Kidney epithelial cell (primary cell): ENCODE data around the gene CCN5. TPM values are rescaled to one million over a fixed set of nuclear protein-coding genes. Genes with fewer than 3 reads are reported as not detected.
"Not testable (repeated sequence)": the region's sequence is repeated elsewhere in the genome, so short reads cannot be mapped to it uniquely, and the experiment has no call there.

Source experiments
- DNase-seq: peaks from one replicate; pipeline ENCODE4 v3.0.0-alpha.2; 2010; ENCODE audit warnings: low read depth
- H3K27me3 ChIP-seq: 2 replicates; pipeline ENCODE4 v1.6.0; 2011; ENCODE audit warnings: low read length; ENCODE audit not compliant: control insufficient read depth, insufficient read depth
- H3K36me3 ChIP-seq: 2 replicates; pipeline ENCODE4 v1.5.1; 2011; ENCODE audit warnings: low read length; ENCODE audit not compliant: control insufficient read depth, insufficient read depth
- H3K4me3 ChIP-seq: 2 replicates; pipeline ENCODE4 v1.5.1; 2011; ENCODE audit warnings: low read depth, mild to moderate bottlenecking, control low read depth, low read length
- total RNA-seq: library from RNA; depleted of rRNA; stranded (reverse); fragments of >200 nt; gene quantifications from 2 replicates; pipeline ENCODE4 v1.2.3, GENCODE V29; 2015
- TF ChIP-seq, protein P1 (sequence below): IDR thresholded peaks from 2 replicates; pipeline ENCODE4 v1.5.1; 2011; ENCODE audit warnings: mild to moderate bottlenecking, moderate library complexity, low read length, control low read depth, inconsistent platforms; ENCODE audit not compliant: insufficient read depth, poor library complexity, severe bottlenecking

CCN5 gene, protein sequence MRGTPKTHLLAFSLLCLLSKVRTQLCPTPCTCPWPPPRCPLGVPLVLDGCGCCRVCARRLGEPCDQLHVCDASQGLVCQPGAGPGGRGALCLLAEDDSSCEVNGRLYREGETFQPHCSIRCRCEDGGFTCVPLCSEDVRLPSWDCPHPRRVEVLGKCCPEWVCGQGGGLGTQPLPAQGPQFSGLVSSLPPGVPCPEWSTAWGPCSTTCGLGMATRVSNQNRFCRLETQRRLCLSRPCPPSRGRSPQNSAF
- total RNA-seq = not detected in 2 replicates

DNA sequence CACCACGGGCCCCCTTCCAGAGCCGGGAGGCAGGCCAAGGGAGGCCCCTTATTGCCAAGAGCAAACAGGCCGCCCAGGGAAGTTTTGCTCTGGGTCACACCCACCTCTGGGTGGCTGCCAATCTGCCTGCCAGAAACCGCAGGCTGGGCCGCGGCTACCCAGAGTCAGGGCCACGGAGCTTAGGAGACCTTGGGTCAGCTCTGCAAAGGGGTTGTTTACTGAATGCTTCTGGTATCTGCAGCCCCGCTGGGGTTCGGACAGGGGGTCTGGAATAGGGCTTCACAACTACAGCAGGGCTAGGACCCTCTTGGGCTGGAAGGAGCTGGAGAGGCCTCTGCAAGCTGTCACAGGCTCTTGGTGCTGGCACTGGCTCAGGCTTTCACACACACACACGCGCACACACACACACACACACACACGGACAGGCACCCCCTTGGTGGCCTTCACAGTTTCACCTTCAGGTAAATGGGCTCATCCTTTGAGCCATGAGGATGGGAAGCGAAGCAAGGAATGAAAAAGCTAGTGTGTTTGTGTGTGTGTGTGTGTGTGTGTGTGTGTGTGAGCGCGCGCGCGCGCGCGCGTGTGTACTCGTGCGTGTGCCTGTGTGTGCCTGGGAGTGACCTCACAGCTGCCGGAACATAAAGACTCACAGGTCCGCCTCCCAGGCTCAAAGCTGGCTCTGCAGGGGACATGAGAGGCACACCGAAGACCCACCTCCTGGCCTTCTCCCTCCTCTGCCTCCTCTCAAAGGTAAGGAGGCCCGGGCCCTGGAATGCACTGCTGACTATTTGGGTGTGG, at the start of gene CCN5:
CCN5 (plus strand) TSS at position 669 of the 798 bp plus-strand sequence; CDS start at position 691, 22 bp downstream.
- no peaks in the 10 kb centered on the region for H3K36me3 ChIP-seq
- no peak for DNase-seq
- H3K27me3 ChIP-seq = no peaks in the 10 kb centered on the region
- TF ChIP-seq, protein P1, sequence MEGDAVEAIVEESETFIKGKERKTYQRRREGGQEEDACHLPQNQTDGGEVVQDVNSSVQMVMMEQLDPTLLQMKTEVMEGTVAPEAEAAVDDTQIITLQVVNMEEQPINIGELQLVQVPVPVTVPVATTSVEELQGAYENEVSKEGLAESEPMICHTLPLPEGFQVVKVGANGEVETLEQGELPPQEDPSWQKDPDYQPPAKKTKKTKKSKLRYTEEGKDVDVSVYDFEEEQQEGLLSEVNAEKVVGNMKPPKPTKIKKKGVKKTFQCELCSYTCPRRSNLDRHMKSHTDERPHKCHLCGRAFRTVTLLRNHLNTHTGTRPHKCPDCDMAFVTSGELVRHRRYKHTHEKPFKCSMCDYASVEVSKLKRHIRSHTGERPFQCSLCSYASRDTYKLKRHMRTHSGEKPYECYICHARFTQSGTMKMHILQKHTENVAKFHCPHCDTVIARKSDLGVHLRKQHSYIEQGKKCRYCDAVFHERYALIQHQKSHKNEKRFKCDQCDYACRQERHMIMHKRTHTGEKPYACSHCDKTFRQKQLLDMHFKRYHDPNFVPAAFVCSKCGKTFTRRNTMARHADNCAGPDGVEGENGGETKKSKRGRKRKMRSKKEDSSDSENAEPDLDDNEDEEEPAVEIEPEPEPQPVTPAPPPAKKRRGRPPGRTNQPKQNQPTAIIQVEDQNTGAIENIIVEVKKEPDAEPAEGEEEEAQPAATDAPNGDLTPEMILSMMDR = no peak
- H3K4me3 ChIP-seq = no peak within 1 kb of the TSS

DNA sequence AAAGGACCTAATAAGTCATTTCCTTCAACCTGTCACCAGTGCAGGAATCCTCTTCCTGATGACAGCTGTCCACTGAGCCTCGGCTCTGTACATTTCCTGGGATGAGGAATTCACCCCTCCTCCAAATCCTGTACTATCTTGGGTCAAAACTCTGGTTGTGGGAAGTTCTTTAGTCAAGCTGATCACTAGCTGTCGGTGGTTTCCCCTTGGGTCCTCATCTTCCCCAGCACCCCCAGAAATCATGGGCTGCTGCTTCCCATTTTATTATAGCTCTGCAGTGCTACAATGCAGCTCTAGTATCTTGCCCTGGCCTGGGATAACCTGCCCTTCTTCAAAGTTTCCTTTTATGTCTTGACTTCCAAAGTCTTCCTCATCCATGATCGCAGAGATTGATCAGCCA, 49.1 kb upstream of the CCN5 start:
- no peaks in the 10 kb centered on the region for H3K27me3 ChIP-seq
- DNase-seq = no peak
- no peaks in the 10 kb centered on the region for H3K36me3 ChIP-seq
- H3K4me3 ChIP-seq = no peak overlapping the region
- TF ChIP-seq, protein P1 = no peak

DNA sequence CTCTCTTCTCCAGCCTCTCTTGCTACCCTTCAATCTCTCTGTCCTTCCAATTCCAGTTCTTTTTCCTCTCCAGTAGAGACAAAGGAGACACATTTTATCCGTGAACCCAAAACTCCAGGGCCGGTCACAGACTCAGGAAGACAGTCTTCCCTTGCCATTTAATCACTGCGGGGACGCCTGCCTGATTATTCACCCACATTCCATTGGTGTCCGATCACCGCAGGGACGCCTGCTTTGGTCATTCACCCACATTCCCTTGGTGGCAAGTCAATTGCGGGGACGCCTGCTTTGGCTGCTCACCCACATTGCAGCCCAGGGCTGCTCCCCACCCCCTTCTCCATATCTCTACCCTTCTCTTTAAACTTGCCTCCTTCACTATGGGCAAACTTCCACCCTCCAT, 44.3 kb upstream of the CCN5 start:
- H3K4me3 ChIP-seq, DNase-seq, H3K27me3 ChIP-seq, H3K36me3 ChIP-seq: not testable (repeated sequence)

- H3K36me3 ChIP-seq, DNase-seq, H3K27me3 ChIP-seq: not testable (repeated sequence)
Measured at GRCh38 chr20:44671541-44671940, 43.6 kb upstream of the CCN5 start.

DNA sequence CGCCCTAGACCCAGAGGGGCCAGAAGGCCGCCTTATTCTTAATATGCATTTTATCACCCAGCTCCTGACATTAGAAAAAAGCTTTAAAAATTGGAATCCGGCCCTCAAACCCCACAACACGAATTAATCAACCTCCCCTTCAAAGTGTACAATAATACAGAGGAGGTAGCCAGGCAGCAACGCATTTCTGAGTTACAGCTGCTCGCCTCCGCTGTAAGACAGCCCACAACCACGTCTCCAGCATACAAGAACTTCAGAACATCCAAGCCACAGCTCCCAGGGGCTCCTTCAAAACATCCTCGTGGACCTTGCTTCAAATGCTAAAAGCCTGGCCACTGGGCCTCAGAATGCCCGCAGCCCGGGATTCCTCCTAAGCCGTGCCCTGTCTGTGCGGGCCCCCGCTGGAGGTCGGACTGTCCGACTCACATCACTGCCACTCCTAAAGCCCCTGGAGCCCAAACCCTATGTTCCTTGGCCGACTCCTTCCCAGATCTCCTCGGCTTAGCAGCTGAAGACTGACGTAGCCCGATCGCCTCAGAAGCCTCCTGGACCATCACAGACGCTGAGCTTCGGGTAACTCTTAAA, 42.8 kb upstream of the CCN5 start:
- H3K27me3 ChIP-seq, H3K4me3 ChIP-seq, H3K36me3 ChIP-seq, DNase-seq: not testable (repeated sequence)

More at GRCh38 chr20:44671541-44671940, 43.6 kb upstream of the CCN5 start:
- H3K4me3 ChIP-seq = not testable (repeated sequence)

DNA sequence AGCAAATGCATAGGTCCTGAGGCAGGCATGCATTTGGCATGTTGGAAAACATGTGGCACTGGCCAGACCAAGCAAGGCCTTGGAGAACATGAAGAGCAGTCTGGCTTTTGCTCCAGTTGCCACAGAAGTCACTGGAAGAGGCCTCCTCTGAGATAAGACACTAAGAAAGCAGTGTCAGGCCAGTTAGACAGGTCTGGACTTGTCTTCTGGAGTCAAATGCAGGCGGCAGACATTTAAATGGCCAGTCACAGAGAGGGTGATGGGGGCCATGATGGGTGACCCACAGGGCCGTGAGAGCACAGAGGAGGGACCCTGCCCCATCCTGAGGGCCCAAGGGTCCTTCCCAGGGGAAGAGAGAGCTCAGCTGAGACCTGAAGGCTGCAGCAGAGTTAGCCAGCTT, 36.9 kb upstream of the CCN5 start:
- no peaks in the 10 kb centered on the region for H3K27me3 ChIP-seq
- no peak for DNase-seq
- no peaks in the 10 kb centered on the region for H3K36me3 ChIP-seq
- TF ChIP-seq, protein P1 = no peak
- no peak overlapping the region for H3K4me3 ChIP-seq

- TF ChIP-seq, protein P1 = no peak
- DNase-seq = no peak
- Histone ChIP-seq H3K36me3 (no peaks in the 10 kb centered on the region), H3K27me3 (no peaks in the 10 kb centered on the region), H3K4me3 (no peak overlapping the region)
Measured at GRCh38 chr20:44678990-44679611, 36.1 kb upstream of the CCN5 start.
